Astrocyte (in vitro differentiated cells and primary cell): ENCODE measurements around the gene FAHD1. TPM values are rescaled to one million over a fixed set of nuclear protein-coding genes. Genes with fewer than 3 reads are reported as not detected.
"Not testable (repeated sequence)": the region's sequence is repeated elsewhere in the genome, so short reads cannot be mapped to it uniquely, and the experiment has no call there.

Experiments
- DNase-seq: peaks from one replicate; pipeline ENCODE4 v3.0.0-alpha.2; 2010; ENCODE audit warnings: low read depth
- FAIRE-seq: peaks from 2 replicates; lab custom pipeline; 2011; peaks lifted over from hg19 to GRCh38; lab: Jason Lieb, UNC
- H2AFZ ChIP-seq: 2 replicates; pipeline ENCODE4 v1.6.0; 2012; ENCODE audit warnings: low read depth, low read length, inconsistent platforms
- H3K27ac ChIP-seq: 2 replicates; pipeline ENCODE4 v1.5.1; 2011; ENCODE audit warnings: low read depth, low read length, inconsistent platforms
- H3K27me3 ChIP-seq: 2 replicates; pipeline ENCODE4 v1.6.0; 2011; ENCODE audit warnings: low read length, inconsistent platforms; ENCODE audit not compliant: insufficient read depth
- H3K36me3 ChIP-seq: 2 replicates; pipeline ENCODE4 v1.5.1; 2011; ENCODE audit warnings: low read length, inconsistent platforms; ENCODE audit not compliant: insufficient read depth
- H3K4me1 ChIP-seq: 2 replicates; pipeline ENCODE4 v1.5.1; 2011; ENCODE audit warnings: low read length, inconsistent platforms; ENCODE audit not compliant: insufficient read depth
- H3K4me2 ChIP-seq: 2 replicates; pipeline ENCODE4 v1.6.0; 2012; ENCODE audit warnings: low read length, inconsistent platforms
- H3K4me3 ChIP-seq: 2 replicates; pipeline ENCODE4 v1.5.1; 2011; ENCODE audit warnings: low read depth, mild to moderate bottlenecking, low read length, inconsistent platforms; ENCODE audit not compliant: insufficient read depth
- H3K79me2 ChIP-seq: 2 replicates; pipeline ENCODE4 v1.6.0; 2012; ENCODE audit warnings: mild to moderate bottlenecking, low read length, inconsistent platforms; ENCODE audit not compliant: insufficient read depth
- H3K9ac ChIP-seq: 2 replicates; pipeline ENCODE4 v1.6.0; 2012; ENCODE audit warnings: mild to moderate bottlenecking, low read length, inconsistent platforms
- H3K9me3 ChIP-seq: 2 replicates; pipeline ENCODE4 v1.5.1; 2012; ENCODE audit warnings: low read depth, mild to moderate bottlenecking, low read length, inconsistent platforms; ENCODE audit not compliant: insufficient read depth
- H4K20me1 ChIP-seq: 2 replicates; pipeline ENCODE4 v1.6.0; 2012; ENCODE audit warnings: low read length, inconsistent platforms; ENCODE audit not compliant: insufficient read depth
- H3K27ac Mint-ChIP-seq: one replicate; pipeline ENCODE4 v1.8.0; 2021; ENCODE audit warnings: mild to moderate bottlenecking, mixed read lengths; ENCODE audit not compliant: unreplicated experiment
- H3K27me3 Mint-ChIP-seq: one replicate; pipeline ENCODE4 v1.8.0; 2021; ENCODE audit warnings: low read depth, mixed read lengths; ENCODE audit not compliant: unreplicated experiment
- H3K36me3 Mint-ChIP-seq: one replicate; pipeline ENCODE4 v1.8.0; 2021; ENCODE audit warnings: low read depth, mixed read lengths; ENCODE audit not compliant: unreplicated experiment
- H3K4me1 Mint-ChIP-seq: one replicate; pipeline ENCODE4 v1.8.0; 2021; ENCODE audit warnings: low read depth, mixed read lengths; ENCODE audit not compliant: unreplicated experiment
- H3K4me3 Mint-ChIP-seq: one replicate; pipeline ENCODE4 v1.8.0; 2021; ENCODE audit warnings: mild to moderate bottlenecking, moderate library complexity, mixed read lengths; ENCODE audit not compliant: unreplicated experiment
- H3K9me3 Mint-ChIP-seq: one replicate; pipeline ENCODE4 v1.8.0; 2021; ENCODE audit warnings: mild to moderate bottlenecking, mixed read lengths; ENCODE audit not compliant: unreplicated experiment
- EZH2 ChIP-seq: IDR thresholded peaks from 2 replicates; pipeline ENCODE4 v1.6.1; 2012; ENCODE audit warnings: mild to moderate bottlenecking, low read length, inconsistent platforms; ENCODE audit not compliant: insufficient read depth
- total RNA-seq: library from RNA; stranded (reverse); gene quantifications from 2 replicates; pipeline ENCODE4 v1.2.1, GENCODE V29; 2021
- TF ChIP-seq, protein P1 (sequence below): IDR thresholded peaks from 2 replicates; pipeline ENCODE4 v1.5.1; 2011; ENCODE audit warnings: low read depth, mild to moderate bottlenecking, inconsistent platforms, low read length, moderate library complexity; ENCODE audit not compliant: insufficient read depth

FAHD1 gene
- total RNA-seq, 1 donor from 2014 or later = 25.8 TPM

DNA sequence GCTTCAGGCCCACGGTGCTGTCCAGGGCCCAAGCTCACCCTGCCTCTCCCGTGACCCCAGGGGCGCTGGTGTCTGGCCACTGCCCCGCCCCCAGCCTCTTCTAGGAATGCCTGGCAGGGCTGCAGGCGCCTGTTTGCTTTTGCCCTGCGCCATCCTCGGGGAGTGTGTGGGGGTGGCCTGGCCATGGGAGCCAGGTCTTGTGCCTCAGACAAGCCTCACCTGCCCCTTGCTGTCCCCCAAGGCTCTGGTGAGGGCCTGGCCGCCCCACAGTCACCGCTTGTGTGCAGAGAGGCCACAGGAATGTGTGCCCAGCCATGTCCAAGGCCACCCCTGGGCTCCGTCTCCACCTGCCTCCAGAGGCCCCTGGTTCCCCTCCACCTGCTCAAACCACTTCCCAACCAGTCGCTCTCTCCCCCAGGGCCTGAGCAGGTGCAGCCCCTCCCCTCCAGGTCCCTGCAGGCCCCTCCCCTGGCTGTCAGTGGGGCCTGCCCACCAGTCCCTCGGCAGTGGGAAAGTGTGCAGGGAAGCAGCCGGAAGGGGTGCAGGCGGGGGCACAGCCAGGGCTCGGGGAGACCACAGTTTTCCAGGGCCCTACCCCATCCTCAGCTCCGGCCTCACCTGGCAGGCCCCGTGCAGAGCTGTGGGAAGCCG is 32.7 kb upstream of the FAHD1 start:
- H3K4me3 Mint-ChIP-seq = no peak overlapping the region
- Histone ChIP-seq H3K79me2 (no peaks in the 10 kb centered on the region), H4K20me1 (no peaks in the 10 kb centered on the region), H3K27ac (no peak overlapping the region), H3K27me3 (no peaks in the 10 kb centered on the region), H3K4me1 (no peaks in the 10 kb centered on the region), H2AFZ (no peak overlapping the region), H3K9ac (no peak overlapping the region), H3K9me3 (peaks cover 4% of the 10 kb centered on the region), H3K36me3 (no peaks in the 10 kb centered on the region), H3K4me2 (no peak overlapping the region), H3K4me3 (no peak overlapping the region)
- FAIRE-seq (no peak), DNase-seq (no peak)
- H3K27ac Mint-ChIP-seq = no peak overlapping the region
- no peaks in the 10 kb centered on the region for H3K27me3 Mint-ChIP-seq
- H3K9me3 Mint-ChIP-seq = peaks cover 15% of the 10 kb centered on the region
- TF ChIP-seq, protein P1, sequence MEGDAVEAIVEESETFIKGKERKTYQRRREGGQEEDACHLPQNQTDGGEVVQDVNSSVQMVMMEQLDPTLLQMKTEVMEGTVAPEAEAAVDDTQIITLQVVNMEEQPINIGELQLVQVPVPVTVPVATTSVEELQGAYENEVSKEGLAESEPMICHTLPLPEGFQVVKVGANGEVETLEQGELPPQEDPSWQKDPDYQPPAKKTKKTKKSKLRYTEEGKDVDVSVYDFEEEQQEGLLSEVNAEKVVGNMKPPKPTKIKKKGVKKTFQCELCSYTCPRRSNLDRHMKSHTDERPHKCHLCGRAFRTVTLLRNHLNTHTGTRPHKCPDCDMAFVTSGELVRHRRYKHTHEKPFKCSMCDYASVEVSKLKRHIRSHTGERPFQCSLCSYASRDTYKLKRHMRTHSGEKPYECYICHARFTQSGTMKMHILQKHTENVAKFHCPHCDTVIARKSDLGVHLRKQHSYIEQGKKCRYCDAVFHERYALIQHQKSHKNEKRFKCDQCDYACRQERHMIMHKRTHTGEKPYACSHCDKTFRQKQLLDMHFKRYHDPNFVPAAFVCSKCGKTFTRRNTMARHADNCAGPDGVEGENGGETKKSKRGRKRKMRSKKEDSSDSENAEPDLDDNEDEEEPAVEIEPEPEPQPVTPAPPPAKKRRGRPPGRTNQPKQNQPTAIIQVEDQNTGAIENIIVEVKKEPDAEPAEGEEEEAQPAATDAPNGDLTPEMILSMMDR = no peak
- TF ChIP-seq EZH2 = no peak
- peaks cover 15% of the 10 kb centered on the region for H3K36me3 Mint-ChIP-seq
- H3K4me1 Mint-ChIP-seq = no peaks in the 10 kb centered on the region

DNA sequence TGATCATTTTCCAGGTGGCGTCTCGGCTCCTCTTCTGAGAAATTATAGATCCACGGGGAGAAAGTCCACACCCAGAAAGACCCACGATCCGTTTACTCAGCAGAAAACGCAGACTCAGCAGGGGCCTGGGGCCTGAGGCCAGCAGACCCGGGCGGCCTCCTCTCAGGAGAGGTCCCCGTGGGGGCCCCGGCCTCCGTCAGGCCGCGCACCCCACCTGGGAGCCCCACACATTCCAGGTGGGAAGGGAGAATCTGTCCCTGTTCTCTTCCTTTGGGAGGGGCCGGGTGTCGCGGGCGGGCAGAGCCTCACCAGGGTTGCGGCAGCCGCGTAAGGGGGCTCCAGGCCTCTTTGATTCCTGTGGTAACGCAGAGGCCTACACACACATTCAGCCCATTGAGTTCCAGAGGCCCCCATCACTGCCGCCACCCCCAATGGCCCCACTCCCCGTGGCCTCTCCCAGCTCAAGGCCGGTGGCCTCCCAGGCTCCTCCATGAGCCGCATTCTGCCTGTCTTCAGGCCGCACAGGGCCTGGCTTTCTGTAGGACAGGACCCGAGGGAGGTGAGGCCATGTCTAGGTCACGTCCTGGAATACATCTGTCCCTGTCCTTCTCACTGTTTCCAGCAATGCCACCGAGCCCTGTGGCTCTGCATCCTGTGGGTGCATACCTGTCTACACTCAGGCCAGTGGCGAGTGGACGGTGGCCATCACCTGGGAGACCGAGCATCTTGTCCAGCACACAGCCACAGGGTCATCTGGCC is 31.9 kb upstream of the FAHD1 start:
- Mint-ChIP-seq H3K27me3 (no peaks in the 10 kb centered on the region), H3K27ac (no peak overlapping the region), H3K36me3 (peaks cover 21% of the 10 kb centered on the region), H3K9me3 (peaks cover 18% of the 10 kb centered on the region), H3K4me1 (no peaks in the 10 kb centered on the region), H3K4me3 (no peak overlapping the region)
- Histone ChIP-seq H3K27ac (no peak overlapping the region), H3K27me3 (no peaks in the 10 kb centered on the region), H3K4me3 (no peak overlapping the region), H3K9ac (no peak overlapping the region), H3K4me1 (no peaks in the 10 kb centered on the region), H3K9me3 (peaks cover 4% of the 10 kb centered on the region), H3K36me3 (no peaks in the 10 kb centered on the region), H3K79me2 (no peaks in the 10 kb centered on the region), H4K20me1 (no peaks in the 10 kb centered on the region), H3K4me2 (no peak overlapping the region), H2AFZ (no peak overlapping the region)
- FAIRE-seq (no peak), DNase-seq (no peak)
- TF ChIP-seq, protein P1 = no peak
- no peak for TF ChIP-seq EZH2

DNA sequence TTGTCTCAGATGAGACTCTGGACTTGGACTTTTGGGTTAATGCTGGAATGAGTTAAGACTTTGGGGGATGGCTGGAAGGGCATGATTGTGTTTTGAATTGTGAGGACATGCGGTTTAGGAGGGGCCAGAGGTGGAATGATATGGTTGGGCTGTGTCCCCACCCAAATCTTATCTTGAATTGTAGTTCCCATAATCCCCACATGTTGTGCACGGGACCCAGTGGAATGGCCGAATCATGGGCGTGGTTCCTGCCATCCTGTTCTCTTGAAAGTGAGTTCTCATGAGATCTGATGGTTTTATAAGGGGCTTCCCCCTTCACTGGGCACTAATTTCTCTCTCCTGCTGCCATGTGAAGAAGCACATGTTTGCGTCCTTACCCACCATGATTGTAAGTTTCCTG is 27.7 kb upstream of the FAHD1 start:
- not testable (repeated sequence) for H3K4me3 Mint-ChIP-seq, H4K20me1 ChIP-seq, DNase-seq, H3K4me1 Mint-ChIP-seq, H3K27ac ChIP-seq, H3K4me1 ChIP-seq, FAIRE-seq, H3K4me3 ChIP-seq, H3K27me3 ChIP-seq, H3K4me2 ChIP-seq, H3K27me3 Mint-ChIP-seq, H3K79me2 ChIP-seq, H3K9ac ChIP-seq, H2AFZ ChIP-seq, H3K36me3 ChIP-seq, H3K27ac Mint-ChIP-seq, H3K9me3 ChIP-seq
- peaks cover 27% of the 10 kb centered on the region for H3K9me3 Mint-ChIP-seq
- H3K36me3 Mint-ChIP-seq = peaks cover 32% of the 10 kb centered on the region
